ENCODE results near the gene CEP89.
"Not testable (repeated sequence)": the region's sequence is repeated elsewhere in the genome, so short reads cannot be mapped to it uniquely, and the experiment has no call there.

The CEP89 gene

DNA sequence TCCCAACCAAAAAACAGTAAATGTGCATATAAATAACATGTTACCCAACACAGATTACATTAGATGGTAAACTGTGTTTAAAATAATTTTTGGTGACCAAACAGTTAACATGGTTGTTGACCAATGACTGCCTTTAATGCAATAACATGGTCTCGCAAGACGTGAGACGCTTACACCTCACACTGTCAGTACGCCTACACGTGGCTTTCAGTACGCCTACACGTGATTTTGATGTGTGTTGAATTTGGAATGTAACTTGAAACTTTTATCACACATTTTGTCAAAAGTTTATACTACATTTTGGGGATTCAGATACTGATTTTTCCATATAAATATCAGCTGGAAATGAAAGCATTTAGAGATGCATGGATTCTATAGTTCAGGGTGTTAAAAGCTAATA, 134.2 kb downstream of the CEP89 start:
- no peak for DNase-seq (ENCODE audit: low read depth)

DNA sequence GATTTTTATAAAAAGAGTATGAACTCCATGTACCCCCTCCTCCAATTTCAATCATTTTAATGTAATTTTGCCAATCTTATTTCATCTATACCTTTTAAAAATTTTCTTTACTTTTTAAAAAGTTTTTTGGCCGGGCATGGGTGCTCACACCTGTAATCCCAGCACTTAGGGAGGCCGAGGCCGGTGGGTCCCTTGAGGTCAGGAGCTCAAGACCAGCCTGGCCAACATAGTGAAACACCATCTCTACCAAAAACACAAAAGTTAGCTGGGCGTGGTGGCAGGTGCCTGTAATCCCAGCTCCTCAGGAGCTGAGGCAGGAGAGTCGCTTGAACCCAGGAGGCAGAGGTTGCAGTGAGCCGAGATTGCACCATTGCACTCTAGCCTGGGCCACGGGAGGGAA, 138.4 kb downstream of the CEP89 start:
- not testable (repeated sequence) for DNase-seq (ENCODE audit: low read depth)

DNA sequence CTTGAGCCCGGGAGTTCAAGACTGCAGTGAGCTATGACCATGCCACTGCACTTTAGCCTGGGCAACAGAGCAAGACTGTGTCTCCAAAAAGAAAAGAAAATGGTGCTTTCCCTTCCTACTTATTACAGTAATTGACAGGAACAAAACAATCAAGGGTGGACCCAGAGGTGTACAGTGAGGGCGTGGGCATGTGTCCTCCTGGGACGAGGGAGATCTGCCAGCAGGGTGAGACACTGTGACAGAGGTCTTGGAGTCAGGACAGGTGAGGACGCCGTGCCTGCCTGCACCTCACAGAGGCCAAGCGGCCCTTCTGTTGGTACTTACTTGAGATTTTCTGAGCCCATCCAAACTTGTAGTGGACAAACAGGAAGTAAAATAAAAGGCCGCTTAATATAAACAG, 138.9 kb downstream of the CEP89 start:
- DNase-seq (ENCODE audit: low read depth): not testable (repeated sequence)

DNA sequence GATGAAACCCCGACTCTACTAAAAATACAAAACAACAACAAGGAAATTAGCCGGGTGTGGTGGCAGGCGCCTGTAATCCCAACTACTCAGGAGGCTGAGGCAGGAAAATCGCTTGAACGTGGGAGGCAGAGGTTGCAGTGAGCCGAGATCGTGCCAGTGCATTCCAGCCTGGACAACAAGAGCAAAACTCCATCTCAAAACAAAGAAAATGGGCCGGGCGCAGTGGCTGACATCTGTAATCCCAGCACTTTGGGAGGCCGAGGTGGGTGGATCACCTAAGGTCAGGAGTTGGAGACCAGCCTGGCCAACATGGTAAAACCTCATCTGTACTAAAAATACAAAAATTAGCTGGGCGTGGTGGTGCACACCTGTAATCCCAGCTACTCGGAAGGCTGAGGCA, 139.7 kb downstream of the CEP89 start:
- DNase-seq (ENCODE audit: low read depth): not testable (repeated sequence)

DNA sequence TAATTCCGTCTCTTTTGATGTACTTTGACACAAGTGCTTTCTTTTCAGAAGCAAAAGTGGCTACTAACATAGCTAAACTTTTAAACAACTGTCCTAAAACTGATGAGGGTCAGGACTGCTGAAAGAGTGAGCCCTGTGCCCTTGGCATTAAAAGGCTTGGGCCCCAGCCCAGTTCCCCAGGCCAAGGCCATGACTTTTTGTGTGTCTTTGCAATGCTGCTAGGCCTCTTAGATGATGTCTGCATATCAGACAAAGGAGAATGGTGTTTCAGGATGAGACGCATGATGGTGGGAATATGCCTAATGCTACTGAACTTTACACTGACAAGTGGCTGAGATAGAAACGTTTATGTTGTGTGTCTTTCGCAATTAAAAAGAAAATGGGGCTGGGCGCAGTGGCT, 140.1 kb downstream of the CEP89 start:
- DNase-seq (ENCODE audit: low read depth): no peak

DNA sequence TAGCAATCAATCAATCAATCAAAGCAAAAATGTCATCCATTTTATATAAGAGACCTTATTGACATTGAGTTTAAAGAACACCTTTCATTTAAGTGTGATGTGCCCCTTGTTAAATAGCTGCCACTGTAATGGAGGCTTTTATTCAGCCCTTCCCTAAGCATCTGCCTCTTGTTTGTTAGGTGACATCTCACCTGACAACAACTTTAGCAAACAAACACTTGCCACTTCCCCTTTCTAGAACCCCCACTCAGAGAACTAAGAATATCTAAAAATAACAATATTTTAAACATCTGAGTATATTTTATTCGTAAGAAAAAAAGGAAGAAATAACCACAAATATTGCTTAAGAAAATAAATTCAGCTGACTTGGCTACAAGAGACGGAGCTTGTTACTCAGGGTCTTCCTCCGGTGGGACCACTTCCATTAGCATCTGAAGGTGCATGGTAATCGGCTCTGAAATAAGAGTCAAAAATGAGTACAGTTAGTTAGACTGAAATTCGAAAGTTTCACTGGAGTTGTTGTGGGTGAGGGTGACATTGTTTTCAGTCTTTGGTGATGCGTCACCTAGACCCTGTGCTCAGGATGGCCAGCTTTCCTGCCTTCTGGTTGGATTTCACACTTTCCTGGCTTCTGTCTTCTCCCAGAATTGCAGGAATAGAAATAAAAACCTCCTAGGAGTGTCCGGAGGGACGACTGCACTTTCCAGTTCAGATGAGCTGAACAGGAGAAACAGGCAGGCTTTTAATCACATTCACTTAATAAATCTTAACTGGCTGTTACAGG, 141.3 kb downstream of the CEP89 start:
- DNase-seq (ENCODE audit: low read depth): peak; percentile 38

DNA sequence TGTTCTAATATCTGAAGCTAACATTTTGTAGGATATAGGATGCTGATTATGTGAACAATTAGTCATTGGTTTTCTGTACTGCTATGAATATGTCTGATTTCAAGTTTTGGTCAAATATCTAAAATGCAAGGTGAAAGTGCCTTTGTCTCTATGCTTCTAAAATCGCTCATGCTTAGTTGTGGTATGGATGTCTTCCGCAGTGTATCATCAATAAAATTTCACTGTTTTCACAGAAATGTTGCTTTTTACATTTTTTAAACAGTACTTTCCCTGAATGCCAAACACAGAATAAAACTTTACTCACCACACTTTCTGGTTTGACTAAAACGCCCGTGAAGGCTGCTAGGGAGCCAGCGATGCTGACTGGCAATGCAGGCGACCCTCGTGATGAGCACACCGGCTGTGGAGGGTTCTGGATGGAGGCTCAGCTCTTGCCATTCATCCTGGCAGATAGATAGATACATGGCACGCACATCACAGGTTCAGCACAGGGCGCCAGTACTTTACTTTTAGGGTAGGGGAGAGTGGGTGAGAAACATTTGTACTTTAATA, 142.3 kb downstream of the CEP89 start:
- DNase-seq (ENCODE audit: low read depth): no peak

DNA sequence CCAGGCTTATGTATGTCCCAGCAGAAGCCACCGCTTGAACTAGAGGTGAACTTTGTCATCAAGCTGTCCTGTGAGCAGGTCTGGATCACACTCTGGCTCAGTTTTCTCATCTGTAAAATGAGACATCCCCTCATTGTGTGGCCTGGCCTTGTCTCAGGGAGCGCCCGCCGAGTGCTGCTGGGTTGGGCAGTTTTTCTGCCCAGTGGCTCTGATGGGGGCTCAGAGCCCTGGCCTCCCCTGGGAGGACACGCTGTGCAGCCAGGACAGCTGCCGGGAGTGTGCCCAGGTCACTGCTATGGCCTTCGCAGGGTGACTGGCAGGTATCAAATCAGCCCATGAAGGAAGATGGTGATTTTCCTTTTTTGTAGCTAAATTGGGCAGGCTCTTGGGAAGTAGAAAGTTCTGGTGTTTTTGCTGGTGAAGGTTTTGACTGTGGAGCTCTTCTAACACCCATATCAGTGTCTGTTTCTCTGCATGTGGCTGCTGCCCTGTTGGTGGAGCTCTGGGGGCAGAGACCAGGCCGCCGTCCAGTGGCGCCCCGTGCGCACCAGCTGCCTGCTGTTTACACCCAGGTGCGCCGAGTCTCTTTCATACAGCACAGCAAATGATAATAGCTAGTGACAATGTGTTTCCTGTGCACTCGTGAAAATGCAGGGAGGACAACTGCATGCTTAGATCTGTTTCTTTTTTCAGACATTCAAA, 143.0 kb downstream of the CEP89 start:
- no peak for DNase-seq (ENCODE audit: low read depth)

DNA sequence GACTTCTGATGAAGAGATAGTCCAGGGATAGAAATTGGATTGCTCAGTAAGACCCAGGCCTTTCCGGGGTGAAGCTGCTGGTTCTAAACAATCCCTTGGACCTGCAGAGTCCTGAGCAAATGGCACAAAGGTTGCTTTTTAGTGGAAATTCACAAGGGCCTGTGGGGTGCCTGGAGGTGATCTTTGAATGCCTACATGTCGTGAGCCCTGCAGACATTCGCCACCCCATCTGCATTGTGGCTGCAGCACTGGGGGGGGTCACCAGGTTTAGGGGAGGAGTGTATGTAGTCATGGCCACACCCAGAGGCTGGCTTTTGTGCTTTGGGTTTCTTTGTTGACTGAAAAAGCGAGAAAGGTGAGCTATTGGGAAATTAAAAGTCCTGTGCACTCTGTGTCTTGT, 143.6 kb downstream of the CEP89 start:
- DNase-seq (ENCODE audit: low read depth): no peak
